ENCODE measurements around the gene MBTPS1.

MBTPS1 gene

GRCh38 chr16:84014570-84015327 lies 102.0 kb downstream of the MBTPS1 start:
- in situ Hi-C loops (cut with MboI; ENCODE audit: low sequenced_read_pairs), result no loop called here

- in situ Hi-C loops (cut with MboI; ENCODE audit: low sequenced_read_pairs), result no loop called here
Observed at GRCh38 chr16:84013787-84014569, 102.8 kb downstream of the MBTPS1 start.

DNA sequence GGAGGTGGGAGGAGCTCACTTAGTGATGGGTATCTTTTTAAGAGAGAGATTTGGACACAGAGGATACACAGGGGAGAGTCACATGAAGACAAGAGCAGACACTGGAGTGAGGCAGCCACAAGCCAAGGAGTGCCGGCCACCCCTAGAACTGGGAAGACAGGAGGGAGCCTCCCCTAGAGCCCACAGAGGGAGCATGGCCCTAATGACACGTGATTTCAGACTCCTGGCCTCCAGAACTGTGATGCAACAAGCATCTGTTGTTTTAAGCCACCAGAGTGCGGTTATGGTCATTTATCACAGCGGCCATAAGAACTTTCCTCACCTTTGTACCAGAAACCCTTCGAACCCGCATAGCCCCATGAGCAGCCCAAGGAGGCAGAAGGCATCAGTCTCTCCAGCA lies 107.5 kb downstream of the MBTPS1 start:
- in situ Hi-C loops (cut with MboI; ENCODE audit: low sequenced_read_pairs), result no loop called here

- in situ Hi-C loops (cut with MboI; ENCODE audit: low sequenced_read_pairs), result no loop called here
Observed at GRCh38 chr16:84007965-84008364, 108.8 kb downstream of the MBTPS1 start.

- in situ Hi-C loops (cut with MboI; ENCODE audit: low sequenced_read_pairs), result no loop called here
Observed at GRCh38 chr16:84007520-84007919, 109.2 kb downstream of the MBTPS1 start.

DNA sequence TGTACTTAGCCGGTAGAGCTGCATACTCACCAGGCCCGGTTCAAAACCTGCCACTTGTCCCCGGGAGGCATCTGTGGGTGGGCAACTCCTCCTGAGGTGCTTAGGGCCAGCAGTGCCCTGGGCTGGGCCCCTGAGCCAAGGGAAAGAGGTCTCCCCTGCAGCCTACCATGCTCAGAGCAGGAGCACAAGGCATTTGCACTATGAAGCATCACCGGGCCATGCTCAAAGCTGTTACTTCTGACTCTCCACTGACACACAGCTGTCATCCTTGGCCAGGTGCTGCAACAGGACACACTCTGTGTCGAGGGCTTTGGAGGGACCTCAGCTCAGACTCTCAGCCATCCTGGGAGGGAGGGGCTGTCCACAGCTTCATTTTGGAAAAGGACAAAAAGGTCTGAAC lies 111.4 kb downstream of the MBTPS1 start:
- in situ Hi-C loops (cut with MboI; ENCODE audit: low sequenced_read_pairs), result no loop called here

GRCh38 chr16:84004442-84004841 lies 112.3 kb downstream of the MBTPS1 start:
- in situ Hi-C loops (cut with MboI; ENCODE audit: low sequenced_read_pairs), result no loop called here
